Measurements from ENCODE around the gene AKAP6. TPM values are rescaled to one million over a fixed set of nuclear protein-coding genes. Genes with fewer than 3 reads are reported as not detected.

Gene AKAP6
- total and polyA plus RNA-seq, 10 of the 15 experiments (the other 5 are each of a cell fraction or from before 2014, with no cell fraction given), result 0.35 to 5.9 (median 2.2) TPM

DNA sequence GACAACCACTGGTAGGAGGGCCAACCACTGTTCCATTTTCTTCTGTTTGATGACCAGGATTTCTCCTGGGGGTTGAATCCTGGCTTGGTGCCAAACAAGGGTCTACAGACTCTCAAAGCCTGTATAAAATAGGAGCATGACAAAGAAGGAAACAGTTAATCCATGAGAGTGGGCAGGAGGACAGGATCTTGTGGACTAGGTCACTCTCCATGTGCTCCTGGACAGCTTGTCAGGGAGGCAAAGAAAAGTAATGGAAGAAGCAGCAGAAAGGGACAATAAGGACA, 243.7 kb downstream of the AKAP6 start:
- H3K27me3 ChIP-seq (replicated peaks in 1 of 2; ENCODE audit: control insufficient read depth in 2 of 2, insufficient read depth in 2 of 2, low read length in 1 of 2), result no peaks in the 10 kb centered on the region
- H3K9ac ChIP-seq (ENCODE audit: control insufficient read depth, insufficient read depth, low read length), result no peak overlapping the region
- no TSS peak for BruUV-seq (replicated peaks)
- H3K4me1 ChIP-seq (ENCODE audit: control insufficient read depth, insufficient read depth, low read length), result peaks cover 12% of the 10 kb centered on the region
- in situ Hi-C loops (cut with MboI), result loop anchor here (10.0 kb wide), 1 partner anchor 862 kb away; no protein-coding TSS in a partner anchor
- H3K9me3 ChIP-seq (replicated peaks; ENCODE audit: control insufficient read depth, insufficient read depth, low read length), result no peaks in the 10 kb centered on the region
- H4K20me1 ChIP-seq (ENCODE audit: control insufficient read depth, insufficient read depth), result no peaks in the 10 kb centered on the region
- no peaks in the 10 kb centered on the region for H3K36me3 ChIP-seq (ENCODE audit: control insufficient read depth in 2 of 2, insufficient read depth in 2 of 2, low read length in 1 of 2)
- H3K79me2 ChIP-seq (ENCODE audit: control insufficient read depth, insufficient read depth, low read length), result no peaks in the 10 kb centered on the region
- no peak overlapping the region for H3K4me3 ChIP-seq
- no peak for FAIRE-seq
- POLR2A ChIA-PET, result no interaction called here
- RAD21 ChIA-PET (ENCODE audit: unreplicated experiment), result interaction anchor here (0.6 kb wide), 1 partner anchor 1753 kb away, joined by 3 read pairs; no protein-coding TSS in a partner anchor
- DNase-seq (ENCODE audit: low read depth, low spot score), result no peak
- SMC1A ChIA-PET (ENCODE audit: uncharacterized antibody, unreplicated experiment), result no interaction called here
- no peak overlapping the region for H2AFZ ChIP-seq (ENCODE audit: control insufficient read depth, low read depth, low read length)
- H3K27ac ChIP-seq (ENCODE audit: control insufficient read depth, insufficient read depth), result no peak overlapping the region
- no peak overlapping the region; the same call in 1 of the 2 replicates for H3K4me2 ChIP-seq (ENCODE audit: control insufficient read depth, insufficient read depth)
- ATAC-seq, result no peak; the same call in 2 of the 3 replicates
- CTCF ChIA-PET, result no interaction called here
- intact Hi-C loops (cut with micrococcal nuclease; ENCODE audit: unreplicated experiment), result no loop called here
- TF ChIP-seq SMAD1 (IDR thresholded peaks at IDR 0.05; ENCODE audit: low read depth, partially characterized antibody) (peak; percentile 80), HCFC1 (IDR thresholded peaks at IDR 0.05; ENCODE audit: low read length) (no peak)

DNA sequence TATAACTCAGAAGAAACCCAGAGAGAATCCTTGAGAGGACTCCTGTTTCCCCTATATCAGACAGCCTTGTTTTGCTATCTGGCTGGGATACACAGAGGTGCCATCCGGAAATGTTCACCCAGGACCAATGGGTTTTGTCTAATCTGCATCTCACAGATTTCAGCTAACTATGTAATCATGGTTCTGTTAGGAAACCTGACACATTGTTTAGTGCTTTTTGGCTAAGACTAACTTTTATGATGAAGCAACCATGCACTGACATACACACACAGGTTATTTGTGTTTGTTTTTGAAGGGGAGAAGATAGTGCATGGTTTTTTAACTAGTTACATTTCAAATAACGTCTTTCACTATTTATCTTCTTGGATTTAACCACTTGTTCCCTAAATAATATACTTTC, 245.2 kb downstream of the AKAP6 start:
- in situ Hi-C loops (cut with MboI) (loop anchor here (10.0 kb wide), 1 partner anchor 861 kb away; no protein-coding TSS in a partner anchor), intact Hi-C loops (cut with micrococcal nuclease; ENCODE audit: unreplicated experiment) (no loop called here)
- Histone ChIP-seq H4K20me1 (ENCODE audit: control insufficient read depth, insufficient read depth) (no peaks in the 10 kb centered on the region), H3K27ac (ENCODE audit: control insufficient read depth, insufficient read depth) (no peak overlapping the region), H3K36me3 (ENCODE audit: control insufficient read depth in 2 of 2, insufficient read depth in 2 of 2, low read length in 1 of 2) (no peaks in the 10 kb centered on the region), H3K27me3 (replicated peaks in 1 of 2; ENCODE audit: control insufficient read depth in 2 of 2, insufficient read depth in 2 of 2, low read length in 1 of 2) (no peaks in the 10 kb centered on the region), H3K79me2 (ENCODE audit: control insufficient read depth, insufficient read depth, low read length) (no peaks in the 10 kb centered on the region), H3K9me3 (replicated peaks; ENCODE audit: control insufficient read depth, insufficient read depth, low read length) (no peaks in the 10 kb centered on the region), H3K4me1 (ENCODE audit: control insufficient read depth, insufficient read depth, low read length) (peaks cover 17% of the 10 kb centered on the region), H3K4me3 (no peak overlapping the region), H2AFZ (ENCODE audit: control insufficient read depth, low read depth, low read length) (no peak overlapping the region), H3K9ac (ENCODE audit: control insufficient read depth, insufficient read depth, low read length) (no peak overlapping the region), H3K4me2 (ENCODE audit: control insufficient read depth, insufficient read depth) (no peak overlapping the region)
- RAD21 ChIA-PET (ENCODE audit: unreplicated experiment), result interaction anchor here (0.6 to 1.9 kb wide), 2 partner anchors 15 to 1269 kb away, joined by 3 to 4 read pairs; no protein-coding TSS in a partner anchor
- CTCF ChIA-PET, result interaction anchor here (0.9 to 1.6 kb wide), 4 partner anchors 48 to 1749 kb away, joined by 3 to 6 read pairs (median 4); no protein-coding TSS in a partner anchor
- DNase-seq (ENCODE audit: low read depth, low spot score) (no peak), FAIRE-seq (no peak), ATAC-seq (no peak)
- BruUV-seq (replicated peaks), result no TSS peak
- POLR2A ChIA-PET, result no interaction called here
- 50% methylated on average over 2 of the region's 2 CpGs for WGBS (ENCODE audit: insufficient coverage, insufficient replicate concordance, low lambda C conversion rate, missing lambda C conversion rate)
- TF ChIP-seq LARP7 (IDR thresholded peaks at IDR 0.05) (no peak), ZNF24 (IDR thresholded peaks at IDR 0.05) (no peak), CREM (IDR thresholded peaks at IDR 0.05; ENCODE audit: low read depth) (no peak), ZNF622 (IDR thresholded peaks at IDR 0.05) (no peak), EP300 (IDR thresholded peaks at IDR 0.05; ENCODE audit: borderline replicate concordance in 1 of 2, control insufficient read depth in 1 of 2, low read depth in 2 of 2, low read length in 2 of 2) (no peak), GATAD2B (conservative IDR thresholded peaks at IDR 0.05; ENCODE audit: low read depth) (no peak), SREBF2 (IDR thresholded peaks at IDR 0.05; ENCODE audit: low read length) (no peak), MEF2B (IDR thresholded peaks at IDR 0.05; ENCODE audit: partially characterized antibody, poor library complexity, severe bottlenecking) (no peak), JUNB (IDR thresholded peaks at IDR 0.05) (no peak), POLR2AphosphoS2 (IDR thresholded peaks at IDR 0.05; ENCODE audit: low read depth, low read length) (no peak), RB1 (IDR thresholded peaks at IDR 0.05; ENCODE audit: borderline replicate concordance) (no peak), MTA2 (IDR thresholded peaks at IDR 0.05; ENCODE audit: low read depth) (no peak), MTA3 (IDR thresholded peaks at IDR 0.05; ENCODE audit: borderline replicate concordance, low read length) (no peak), POLR2A (IDR thresholded peaks at IDR 0.05; ENCODE audit: low read depth, low read length) (no peak), POU2F2 (IDR thresholded peaks at IDR 0.05; ENCODE audit: borderline replicate concordance, low read depth, low read length) (no peak), ATF7 (IDR thresholded peaks at IDR 0.05; ENCODE audit: low read depth) (no peak)
- TF ChIP-seq, protein P1, sequence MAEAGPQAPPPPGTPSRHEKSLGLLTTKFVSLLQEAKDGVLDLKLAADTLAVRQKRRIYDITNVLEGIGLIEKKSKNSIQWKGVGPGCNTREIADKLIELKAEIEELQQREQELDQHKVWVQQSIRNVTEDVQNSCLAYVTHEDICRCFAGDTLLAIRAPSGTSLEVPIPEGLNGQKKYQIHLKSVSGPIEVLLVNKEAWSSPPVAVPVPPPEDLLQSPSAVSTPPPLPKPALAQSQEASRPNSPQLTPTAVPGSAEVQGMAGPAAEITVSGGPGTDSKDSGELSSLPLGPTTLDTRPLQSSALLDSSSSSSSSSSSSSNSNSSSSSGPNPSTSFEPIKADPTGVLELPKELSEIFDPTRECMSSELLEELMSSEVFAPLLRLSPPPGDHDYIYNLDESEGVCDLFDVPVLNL (IDR thresholded peaks at IDR 0.05; ENCODE audit: low read depth, low read length), result no peak
- SMC1A ChIA-PET (ENCODE audit: uncharacterized antibody, unreplicated experiment), result interaction anchor here (1.1 to 1.2 kb wide), 2 partner anchors 17 to 1002 kb away, joined by 3 read pairs; no protein-coding TSS in a partner anchor
